Measurements from ENCODE around the gene ACVRL1. TPM values are rescaled to one million over a fixed set of nuclear protein-coding genes. Genes with fewer than 3 reads are reported as not detected.

Gene ACVRL1
- total RNA-seq, 3 donors from 2014 or later (not counting 1 experiment from before 2014, with no cell fraction given), result 0.57 TPM; not detected in 2

- no peaks in the 10 kb centered on the region for H3K9me3 Mint-ChIP-seq
- Histone ChIP-seq H3K4me3 (ENCODE audit: low read length) (no peak overlapping the region), H3K9me3 (ENCODE audit: control insufficient read depth, insufficient read depth, low read length) (no peaks in the 10 kb centered on the region), H3K27me3 (ENCODE audit: control insufficient read depth, insufficient read depth, low read length) (no peaks in the 10 kb centered on the region), H3K36me3 (ENCODE audit: control insufficient read depth, insufficient read depth, low read length) (no peaks in the 10 kb centered on the region), H3K27ac (ENCODE audit: low read length) (no peak overlapping the region), H3K4me1 (ENCODE audit: control insufficient read depth, insufficient read depth, low read length) (peaks cover 12% of the 10 kb centered on the region)
- H3K27ac Mint-ChIP-seq, result no peak overlapping the region
- ATAC-seq, result no peak
- H3K4me1 Mint-ChIP-seq, result peaks cover 0 to 10% of the 10 kb centered on the region in 2 donors
- no peak overlapping the region for H3K4me3 Mint-ChIP-seq
- WGBS (ENCODE audit: insufficient coverage), result 70% methylated on average over 4 of the region's 5 CpGs
- H3K27me3 Mint-ChIP-seq (ENCODE audit: low read depth in 2 of 2), result peaks cover 0 to 5% of the 10 kb centered on the region in 2 donors
- no peak for DNase-seq
- TF ChIP-seq, protein P1, sequence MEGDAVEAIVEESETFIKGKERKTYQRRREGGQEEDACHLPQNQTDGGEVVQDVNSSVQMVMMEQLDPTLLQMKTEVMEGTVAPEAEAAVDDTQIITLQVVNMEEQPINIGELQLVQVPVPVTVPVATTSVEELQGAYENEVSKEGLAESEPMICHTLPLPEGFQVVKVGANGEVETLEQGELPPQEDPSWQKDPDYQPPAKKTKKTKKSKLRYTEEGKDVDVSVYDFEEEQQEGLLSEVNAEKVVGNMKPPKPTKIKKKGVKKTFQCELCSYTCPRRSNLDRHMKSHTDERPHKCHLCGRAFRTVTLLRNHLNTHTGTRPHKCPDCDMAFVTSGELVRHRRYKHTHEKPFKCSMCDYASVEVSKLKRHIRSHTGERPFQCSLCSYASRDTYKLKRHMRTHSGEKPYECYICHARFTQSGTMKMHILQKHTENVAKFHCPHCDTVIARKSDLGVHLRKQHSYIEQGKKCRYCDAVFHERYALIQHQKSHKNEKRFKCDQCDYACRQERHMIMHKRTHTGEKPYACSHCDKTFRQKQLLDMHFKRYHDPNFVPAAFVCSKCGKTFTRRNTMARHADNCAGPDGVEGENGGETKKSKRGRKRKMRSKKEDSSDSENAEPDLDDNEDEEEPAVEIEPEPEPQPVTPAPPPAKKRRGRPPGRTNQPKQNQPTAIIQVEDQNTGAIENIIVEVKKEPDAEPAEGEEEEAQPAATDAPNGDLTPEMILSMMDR (IDR thresholded peaks at IDR 0.05), result no peak
- intact Hi-C loops (cut with micrococcal nuclease), result no loop called here
- no peaks in the 10 kb centered on the region for H3K36me3 Mint-ChIP-seq
Measured at GRCh38 chr12:51924551-51925319, 17.4 kb downstream of the ACVRL1 start.

DNA sequence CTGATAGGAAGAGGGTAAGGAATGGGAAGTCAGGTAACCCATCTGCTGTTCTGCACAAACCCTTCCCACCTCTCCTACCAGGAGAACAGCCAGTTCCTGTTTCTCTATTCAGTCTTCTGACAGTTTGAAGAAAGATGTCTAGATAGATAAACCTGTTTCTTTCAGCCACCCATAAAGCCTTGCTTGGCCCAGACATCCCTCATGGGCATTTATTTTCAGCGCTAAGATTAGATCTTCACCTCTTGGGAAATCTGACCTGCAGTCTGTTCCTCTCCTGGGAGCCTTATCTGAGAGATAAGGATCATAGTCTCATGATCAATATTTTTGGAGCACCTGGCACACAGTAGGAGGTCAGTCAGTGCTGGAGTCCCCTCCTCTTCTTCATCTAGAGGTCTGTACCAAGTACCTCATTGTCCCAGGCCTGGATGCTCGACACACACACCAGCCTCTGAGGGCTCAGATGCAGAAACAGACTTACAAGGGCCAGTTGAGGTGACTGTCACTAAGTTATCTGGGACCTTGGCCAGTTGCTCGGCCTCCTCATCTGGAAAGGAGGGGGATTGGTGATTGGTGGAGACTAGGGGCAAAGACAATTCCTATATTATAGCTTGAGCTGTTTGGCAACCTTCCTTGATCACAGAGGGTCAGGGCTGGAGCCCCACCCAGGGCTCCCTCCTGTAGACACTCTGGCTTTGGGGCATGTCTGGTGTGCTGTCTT is 18.2 kb downstream of the ACVRL1 start:
- H3K9me3 Mint-ChIP-seq, result no peaks in the 10 kb centered on the region
- DNase-seq (no peak), ATAC-seq (no peak)
- Histone ChIP-seq H3K9me3 (ENCODE audit: control insufficient read depth, insufficient read depth, low read length) (no peaks in the 10 kb centered on the region), H3K27me3 (ENCODE audit: control insufficient read depth, insufficient read depth, low read length) (no peaks in the 10 kb centered on the region), H3K4me3 (ENCODE audit: low read length) (no peak overlapping the region), H3K27ac (ENCODE audit: low read length) (no peak overlapping the region), H3K4me1 (ENCODE audit: control insufficient read depth, insufficient read depth, low read length) (peaks cover 12% of the 10 kb centered on the region), H3K36me3 (ENCODE audit: control insufficient read depth, insufficient read depth, low read length) (no peaks in the 10 kb centered on the region)
- TF ChIP-seq, protein P1 (IDR thresholded peaks at IDR 0.05), result no peak
- peaks cover 0 to 10% of the 10 kb centered on the region in 2 donors for H3K4me1 Mint-ChIP-seq
- 87% methylated on average over 3 of the region's 3 CpGs for WGBS (ENCODE audit: insufficient coverage)
- H3K27me3 Mint-ChIP-seq (ENCODE audit: low read depth in 2 of 2), result peaks cover 0 to 5% of the 10 kb centered on the region in 2 donors
- H3K4me3 Mint-ChIP-seq, result no peak overlapping the region
- intact Hi-C loops (cut with micrococcal nuclease), result loop anchor here (1.0 kb wide), 1 partner anchor 55 kb away; no protein-coding TSS in a partner anchor
- no peak overlapping the region for H3K27ac Mint-ChIP-seq
- H3K36me3 Mint-ChIP-seq, result no peaks in the 10 kb centered on the region

DNA sequence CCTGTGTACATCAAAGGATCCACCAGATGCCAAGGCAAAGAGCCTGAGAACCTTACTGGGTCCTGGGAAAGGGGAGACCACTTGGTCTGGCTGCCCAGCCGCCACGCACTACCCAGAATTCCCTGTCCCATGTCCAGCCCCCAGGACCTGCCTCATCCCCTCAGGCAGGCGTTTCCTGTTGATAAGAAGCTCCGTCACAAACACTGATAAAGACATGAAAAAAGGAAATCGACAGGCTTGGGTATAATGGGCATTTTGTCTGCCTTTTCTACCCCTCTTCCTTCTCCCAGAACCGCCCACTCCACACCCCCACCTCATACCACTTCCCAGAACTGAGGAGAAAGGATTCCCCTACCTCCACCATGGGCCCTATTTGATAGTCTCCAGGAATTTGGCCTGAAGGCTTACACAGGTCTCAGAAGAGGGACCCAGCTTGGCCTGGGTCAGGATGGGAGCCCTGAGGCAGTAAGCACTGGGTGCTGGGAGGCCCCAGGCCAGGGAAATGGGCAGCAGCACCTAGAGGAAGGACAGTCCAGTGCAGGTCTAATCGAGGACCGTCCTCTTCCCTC is 18.8 kb downstream of the ACVRL1 start:
- Histone ChIP-seq H3K36me3 (ENCODE audit: control insufficient read depth, insufficient read depth, low read length) (no peaks in the 10 kb centered on the region), H3K27ac (ENCODE audit: low read length) (no peak overlapping the region), H3K4me3 (ENCODE audit: low read length) (no peak overlapping the region), H3K27me3 (ENCODE audit: control insufficient read depth, insufficient read depth, low read length) (no peaks in the 10 kb centered on the region), H3K9me3 (ENCODE audit: control insufficient read depth, insufficient read depth, low read length) (no peaks in the 10 kb centered on the region), H3K4me1 (ENCODE audit: control insufficient read depth, insufficient read depth, low read length) (peaks cover 12% of the 10 kb centered on the region)
- TF ChIP-seq, protein P1 (IDR thresholded peaks at IDR 0.05), result no peak
- WGBS (ENCODE audit: insufficient coverage), result 70% methylated on average over 6 of the region's 8 CpGs
- no peak overlapping the region for H3K27ac Mint-ChIP-seq
- H3K4me1 Mint-ChIP-seq, result peaks cover 0 to 10% of the 10 kb centered on the region in 2 donors
- no peaks in the 10 kb centered on the region for H3K9me3 Mint-ChIP-seq
- no peak for ATAC-seq
- DNase-seq, result no peak
- H3K4me3 Mint-ChIP-seq, result no peak overlapping the region
- intact Hi-C loops (cut with micrococcal nuclease), result loop anchor here (1.0 kb wide), 1 partner anchor 54 kb away; no protein-coding TSS in a partner anchor
- no peaks in the 10 kb centered on the region for H3K36me3 Mint-ChIP-seq
- H3K27me3 Mint-ChIP-seq (ENCODE audit: low read depth in 2 of 2), result peaks cover 0 to 5% of the 10 kb centered on the region in 2 donors
